Endodermal cell (in vitro differentiated cells): ENCODE results near the gene CDKL5. TPM values are rescaled to one million over a fixed set of nuclear protein-coding genes. Genes with fewer than 3 reads are reported as not detected.

Experiments used
- DNase-seq: peaks from one replicate; pipeline ENCODE4 v3.0.0-alpha.2; 2017
- H3K27ac ChIP-seq: 2 replicates; pipeline ENCODE4 v1.5.1; 2013; ENCODE audit warnings: mild to moderate bottlenecking, low read depth, low read length, moderate library complexity
- H3K27me3 ChIP-seq: 2 replicates; pipeline ENCODE4 v1.6.1; 2013; ENCODE audit warnings: mild to moderate bottlenecking, low read length, moderate library complexity; ENCODE audit not compliant: insufficient read depth, control insufficient read depth, poor library complexity, severe bottlenecking
- H3K36me3 ChIP-seq: 2 replicates; pipeline ENCODE4 v1.7.0; 2013; ENCODE audit warnings: mild to moderate bottlenecking, low read length, moderate library complexity; ENCODE audit not compliant: control insufficient read depth, insufficient read depth
- H3K4me1 ChIP-seq: one replicate; pipeline ENCODE4 v1.7.0; 2013; ENCODE audit warnings: low read length; ENCODE audit not compliant: control insufficient read depth, insufficient read depth
- H3K4me3 ChIP-seq: 2 replicates; pipeline ENCODE4 v1.5.1; 2013; ENCODE audit warnings: mild to moderate bottlenecking, low read length, moderate library complexity
- H3K9ac ChIP-seq: 2 replicates; pipeline ENCODE4 v1.6.1; 2013; ENCODE audit warnings: mild to moderate bottlenecking, low read length, moderate library complexity; ENCODE audit not compliant: poor library complexity, severe bottlenecking; ENCODE audit errors: extremely low read depth
- H3K9me3 ChIP-seq: 2 replicates; pipeline ENCODE4 v1.6.1; 2013; ENCODE audit warnings: mild to moderate bottlenecking, low read length, moderate library complexity; ENCODE audit not compliant: control insufficient read depth
- H3K27ac Mint-ChIP-seq: 2 replicates; pipeline ENCODE4 v1.8.0; 2020; ENCODE audit warnings: mixed read lengths
- H3K27me3 Mint-ChIP-seq: 2 replicates; pipeline ENCODE4 v1.8.0; 2021; ENCODE audit warnings: mild to moderate bottlenecking, mixed read lengths; ENCODE audit not compliant: insufficient read depth
- H3K36me3 Mint-ChIP-seq: 2 replicates; pipeline ENCODE4 v1.8.0; 2020; ENCODE audit warnings: low read depth, mixed read lengths
- H3K4me1 Mint-ChIP-seq: 2 replicates; pipeline ENCODE4 v1.8.0; 2020; ENCODE audit warnings: mixed read lengths
- H3K4me3 Mint-ChIP-seq: 2 replicates; pipeline ENCODE4 v1.8.0; 2020; ENCODE audit warnings: mild to moderate bottlenecking, moderate library complexity, mixed read lengths
- H3K9me3 Mint-ChIP-seq: 2 replicates; pipeline ENCODE4 v1.8.0; 2020; ENCODE audit warnings: mild to moderate bottlenecking, mixed read lengths
- WGBS, 2 experiments: methylation state at CpG; one replicate each; pipeline versions ENCODE4 v1.1.5 to v1.1.7; 2013; ENCODE audit warnings: missing lambda C conversion rate in 2 of 2, mixed read lengths in 1 of 2; ENCODE audit not compliant: insufficient coverage in 1 of 2, insufficient read length in 1 of 2; 5-methylcytosine and 5-hydroxymethylcytosine counted together
- total RNA-seq, 2 donors: library from RNA; stranded (reverse); fragmentation: NEBNext Ultra II Directional in 1 of 2; extraction: Animal tissue kit (Norgen Biotek cat#: 25700) in 1 of 2; gene quantifications; 2 replicates in 1 of 2; 3 replicates in 1 of 2; pipeline ENCODE4 v1.2.1, GENCODE V29; 2021
- TF ChIP-seq, protein P1 (sequence below): fragments of 200-600 bp; sonication (generic); conservative IDR thresholded peaks from 2 replicates; pipeline ENCODE4 v1.5.0; 2021; ENCODE audit warnings: antibody characterized with exemption, mild to moderate bottlenecking

CDKL5 gene
- total RNA-seq, 2 donors from 2014 or later = 18.2 to 19.3 TPM

DNA sequence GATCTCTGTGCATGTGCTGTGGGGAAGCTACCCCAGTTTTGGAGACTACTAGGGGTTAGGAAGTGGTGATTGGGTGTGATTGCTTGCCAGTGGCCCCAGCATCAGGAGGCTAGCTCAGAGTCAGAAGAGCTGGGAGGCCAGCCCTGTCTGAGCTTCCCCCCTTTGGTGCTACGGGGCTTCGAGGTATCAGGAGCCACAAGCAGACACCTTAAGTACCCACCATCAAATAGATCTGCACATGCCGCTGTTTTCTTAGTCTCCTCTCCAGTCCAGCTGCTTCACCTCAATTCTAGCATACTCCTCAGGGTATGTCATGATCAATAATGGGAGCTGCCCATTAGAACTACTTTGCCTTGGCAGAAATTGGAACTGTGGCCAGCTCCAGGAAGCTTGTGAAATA is 271.2 kb downstream of the CDKL5 start:
- peaks cover 3% of the 10 kb centered on the region for H3K36me3 Mint-ChIP-seq
- 98% methylated on average over 3 of the region's 3 CpGs; no CpG with 5 or more reads in 1 of the 2 experiments for WGBS, 2 experiments

GRCh38 chrX:18698737-18699650 is 273.6 kb downstream of the CDKL5 start:
- no peak overlapping the region for H3K4me3 ChIP-seq
- no peak for DNase-seq
- Mint-ChIP-seq H3K4me3 (no peak overlapping the region), H3K36me3 (peaks cover 3% of the 10 kb centered on the region), H3K27ac (no peak overlapping the region), H3K4me1 (peaks cover 6% of the 10 kb centered on the region), H3K9me3 (peaks cover 68% of the 10 kb centered on the region), H3K27me3 (no peaks in the 10 kb centered on the region)
- H3K36me3 ChIP-seq = no peaks in the 10 kb centered on the region
- WGBS, 2 experiments = 95% methylated on average over 9 to 12 of the region's 12 CpGs
- TF ChIP-seq, protein P1, sequence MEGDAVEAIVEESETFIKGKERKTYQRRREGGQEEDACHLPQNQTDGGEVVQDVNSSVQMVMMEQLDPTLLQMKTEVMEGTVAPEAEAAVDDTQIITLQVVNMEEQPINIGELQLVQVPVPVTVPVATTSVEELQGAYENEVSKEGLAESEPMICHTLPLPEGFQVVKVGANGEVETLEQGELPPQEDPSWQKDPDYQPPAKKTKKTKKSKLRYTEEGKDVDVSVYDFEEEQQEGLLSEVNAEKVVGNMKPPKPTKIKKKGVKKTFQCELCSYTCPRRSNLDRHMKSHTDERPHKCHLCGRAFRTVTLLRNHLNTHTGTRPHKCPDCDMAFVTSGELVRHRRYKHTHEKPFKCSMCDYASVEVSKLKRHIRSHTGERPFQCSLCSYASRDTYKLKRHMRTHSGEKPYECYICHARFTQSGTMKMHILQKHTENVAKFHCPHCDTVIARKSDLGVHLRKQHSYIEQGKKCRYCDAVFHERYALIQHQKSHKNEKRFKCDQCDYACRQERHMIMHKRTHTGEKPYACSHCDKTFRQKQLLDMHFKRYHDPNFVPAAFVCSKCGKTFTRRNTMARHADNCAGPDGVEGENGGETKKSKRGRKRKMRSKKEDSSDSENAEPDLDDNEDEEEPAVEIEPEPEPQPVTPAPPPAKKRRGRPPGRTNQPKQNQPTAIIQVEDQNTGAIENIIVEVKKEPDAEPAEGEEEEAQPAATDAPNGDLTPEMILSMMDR = no peak
- no peak overlapping the region for H3K9ac ChIP-seq
- H3K4me1 ChIP-seq = no peaks in the 10 kb centered on the region
- H3K27ac ChIP-seq = no peak overlapping the region
- H3K9me3 ChIP-seq = peaks cover 8% of the 10 kb centered on the region
- H3K27me3 ChIP-seq = no peaks in the 10 kb centered on the region

More for the DNA sequence above, 271.2 kb downstream of the CDKL5 start:
- Histone ChIP-seq H3K27me3 (no peaks in the 10 kb centered on the region), H3K9ac (no peak overlapping the region), H3K9me3 (peaks cover 8% of the 10 kb centered on the region), H3K4me3 (no peak overlapping the region), H3K27ac (no peak overlapping the region), H3K4me1 (no peaks in the 10 kb centered on the region), H3K36me3 (no peaks in the 10 kb centered on the region)
- TF ChIP-seq, protein P1 = no peak
- Mint-ChIP-seq H3K4me1 (peaks cover 13% of the 10 kb centered on the region), H3K27me3 (no peaks in the 10 kb centered on the region), H3K9me3 (peaks cover 70% of the 10 kb centered on the region), H3K27ac (no peak overlapping the region), H3K4me3 (no peak overlapping the region)
- no peak for DNase-seq

DNA sequence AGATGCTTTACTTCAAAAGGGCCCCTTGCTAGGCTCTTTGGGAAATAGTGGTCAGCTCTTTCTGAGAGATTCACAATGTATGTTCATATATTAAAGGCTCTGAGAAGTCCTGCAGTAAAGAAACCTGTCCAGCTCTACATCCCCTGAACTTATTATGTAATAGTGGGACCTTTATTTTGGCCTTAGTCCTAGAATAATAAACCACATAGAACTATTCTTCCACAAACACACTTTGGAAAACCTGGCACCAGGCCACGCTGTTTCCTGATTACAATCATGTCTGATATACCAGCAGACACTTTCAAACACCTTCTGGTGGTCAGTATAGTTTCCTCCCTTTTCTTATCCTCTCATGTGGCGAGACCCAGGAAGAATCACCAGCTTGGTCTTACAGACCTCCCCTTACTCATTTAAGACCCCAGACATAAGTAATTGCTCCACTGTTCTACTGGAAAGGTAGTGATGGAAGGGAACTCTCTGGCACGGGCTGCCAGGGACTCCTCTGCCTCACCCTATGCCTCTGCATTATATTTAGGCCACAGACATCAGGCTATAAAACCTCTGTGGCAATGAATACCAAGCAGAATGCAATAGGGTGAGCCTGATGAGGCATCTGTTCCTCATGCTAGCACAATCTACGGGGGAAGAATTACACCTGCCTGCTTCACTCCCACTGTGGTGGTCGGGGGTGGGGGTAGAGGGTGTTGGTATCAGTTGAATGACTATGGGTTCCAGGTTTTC is 276.4 kb downstream of the CDKL5 start:
- H3K27me3 ChIP-seq = no peaks in the 10 kb centered on the region
- H3K4me3 ChIP-seq = no peak overlapping the region
- TF ChIP-seq, protein P1 = no peak
- H3K4me1 ChIP-seq = no peaks in the 10 kb centered on the region
- H3K36me3 ChIP-seq = no peaks in the 10 kb centered on the region
- WGBS, 2 experiments = 99 to 100% methylated on average over 1 to 3 of the region's 5 CpGs
- H3K9me3 Mint-ChIP-seq = peaks cover 60% of the 10 kb centered on the region
- H3K4me3 Mint-ChIP-seq = no peak overlapping the region
- no peak overlapping the region for H3K27ac Mint-ChIP-seq
- no peak for DNase-seq
- no peaks in the 10 kb centered on the region for H3K27me3 Mint-ChIP-seq
- H3K9me3 ChIP-seq = no peaks in the 10 kb centered on the region
- H3K27ac ChIP-seq = no peak overlapping the region
- H3K36me3 Mint-ChIP-seq = no peaks in the 10 kb centered on the region
- no peak overlapping the region for H3K9ac ChIP-seq
- peaks cover 6% of the 10 kb centered on the region for H3K4me1 Mint-ChIP-seq
